HG03159 (cell line): Measurements from ENCODE around the gene GPLD1.
A peak's percentile ranks its signal among the peaks of the same experiment; 100 is the strongest.
"Not testable (repeated sequence)": the region's sequence is repeated elsewhere in the genome, so short reads cannot be mapped to it uniquely, and the experiment has no call there.

Experiments
- ATAC-seq: cut with Tn5 transposase; IDR thresholded peaks from one replicate; pipeline ENCODE4 v1.9.1; 2021; ENCODE audit warnings: mild to moderate bottlenecking, moderate library complexity; ENCODE audit not compliant: unreplicated experiment

The GPLD1 gene

GRCh38 chr6:24415753-24416152, 73.6 kb downstream of the GPLD1 start:
- peak; percentile 68 for ATAC-seq

GRCh38 chr6:24414531-24414930, 74.8 kb downstream of the GPLD1 start:
- not testable (repeated sequence) for ATAC-seq

- ATAC-seq = no peak
Observed at GRCh38 chr6:24412294-24412693, 77.1 kb downstream of the GPLD1 start.

- no peak for ATAC-seq
Observed at GRCh38 chr6:24410622-24411021, 78.8 kb downstream of the GPLD1 start.

- peak; percentile 91 for ATAC-seq
Observed at GRCh38 chr6:24408719-24409410, 80.5 kb downstream of the GPLD1 start.

- no peak for ATAC-seq
Observed at GRCh38 chr6:24405262-24405661, 84.1 kb downstream of the GPLD1 start.

- ATAC-seq = no peak
Observed at GRCh38 chr6:24403501-24403824, 85.9 kb downstream of the GPLD1 start.

- peak; percentile 92 for ATAC-seq
Observed at GRCh38 chr6:24402697-24403500, 86.5 kb downstream of the GPLD1 start, which contains the start of gene MRS2. Gene MRS2, plus strand, starts transcription at chr6:24402936. Its CDS starts 111 bp downstream, at chr6:24403047.

GRCh38 chr6:24401458-24401857, 87.9 kb downstream of the GPLD1 start:
- ATAC-seq = no peak

- ATAC-seq = not testable (repeated sequence)
Observed at GRCh38 chr6:24400045-24401039, 89.0 kb downstream of the GPLD1 start.

GRCh38 chr6:24397631-24398030, 91.7 kb downstream of the GPLD1 start:
- ATAC-seq = no peak

- ATAC-seq = no peak
Observed at GRCh38 chr6:24396824-24397223, 92.6 kb downstream of the GPLD1 start.

GRCh38 chr6:24394780-24395437, 94.5 kb downstream of the GPLD1 start:
- no peak for ATAC-seq

- no peak for ATAC-seq
Observed at GRCh38 chr6:24394061-24394779, 95.2 kb downstream of the GPLD1 start.

GRCh38 chr6:24391756-24392405, 97.5 kb downstream of the GPLD1 start:
- peak; percentile 78 for ATAC-seq

GRCh38 chr6:24391208-24391607, 98.2 kb downstream of the GPLD1 start:
- no peak for ATAC-seq

- no peak for ATAC-seq
Observed at GRCh38 chr6:24387818-24388217, 101.6 kb downstream of the GPLD1 start.

GRCh38 chr6:24385536-24386269, 103.7 kb downstream of the GPLD1 start:
- no peak for ATAC-seq
